SU-DHL-6 (cell line): ENCODE results near the gene CPVL.

Experiments used
- H2AFZ ChIP-seq: fragments of 200-600 bp; sonication (generic); 2 replicates; pipeline ENCODE4 v1.6.1; 2014; ENCODE audit warnings: low read depth, mild to moderate bottlenecking, moderate library complexity, mixed read lengths, antibody characterized with exemption, low read length; ENCODE audit not compliant: severe bottlenecking
- H3F3A ChIP-seq: fragments of 200-600 bp; shearing (Covaris generic); 2 replicates; pipeline ENCODE4 v1.6.0; 2016; ENCODE audit warnings: antibody characterized with exemption, mild to moderate bottlenecking; ENCODE audit not compliant: insufficient read depth
- H3K27ac ChIP-seq: fragments of 200-600 bp; sonication (generic); 2 replicates; pipeline ENCODE4 v1.5.1; 2016; ENCODE audit warnings: low read depth, mild to moderate bottlenecking, low read length, moderate library complexity, mixed read lengths
- H3K27me3 ChIP-seq: fragments of 200-600 bp; sonication (generic), shearing (Covaris generic); 2 replicates; pipeline ENCODE4 v1.6.0; 2014; ENCODE audit warnings: mild to moderate bottlenecking, low read length
- H3K36me3 ChIP-seq: fragments of 200-600 bp; sonication (generic); 2 replicates; pipeline ENCODE4 v1.6.1; 2014; ENCODE audit warnings: mild to moderate bottlenecking, low read length, mixed read lengths
- H3K4me2 ChIP-seq: fragments of 300-600, 200-600 bp; shearing (Covaris generic), sonication (generic); 2 replicates; pipeline ENCODE4 v1.6.0; 2014; ENCODE audit warnings: low read length, low read depth, mild to moderate bottlenecking; ENCODE audit not compliant: poor library complexity, severe bottlenecking
- H3K4me3 ChIP-seq: fragments of 200-600 bp; sonication (generic); 2 replicates; pipeline ENCODE4 v1.5.1; 2014; ENCODE audit warnings: antibody characterized with exemption, low read length, mild to moderate bottlenecking, mixed read lengths; ENCODE audit not compliant: insufficient read depth, poor library complexity, severe bottlenecking
- H3K79me2 ChIP-seq: fragments of 200-600 bp; sonication (generic); 2 replicates; pipeline ENCODE4 v1.6.1; 2014; ENCODE audit warnings: mild to moderate bottlenecking, low read length, moderate library complexity; ENCODE audit not compliant: insufficient read depth
- H3K9ac ChIP-seq: fragments of 200-600 bp; sonication (generic); 2 replicates; pipeline ENCODE4 v1.7.0; 2014; ENCODE audit warnings: mild to moderate bottlenecking, low read length
- H3K9me2 ChIP-seq: fragments of 200-600 bp; sonication (generic); replicated peaks from 2 replicates; pipeline ENCODE4 v1.6.1; 2014; ENCODE audit warnings: low read length; ENCODE audit not compliant: insufficient read depth
- H3K9me3 ChIP-seq: fragments of 200-600 bp; sonication (generic); 2 replicates; pipeline ENCODE4 v1.6.1; 2014; ENCODE audit warnings: low read length, mixed read lengths; ENCODE audit not compliant: insufficient read depth
- H4K20me1 ChIP-seq: fragments of 200-600 bp; sonication (generic); 2 replicates; pipeline ENCODE4 v1.6.1; 2014; ENCODE audit warnings: low read depth, mild to moderate bottlenecking, antibody characterized with exemption, low read length, moderate library complexity, mixed read lengths
- CTCF ChIP-seq: fragments of 200-600 bp; sonication (generic); IDR thresholded peaks from one replicate; pipeline ENCODE4 v1.5.1; 2017; ENCODE audit warnings: antibody characterized with exemption, mild to moderate bottlenecking, low read length, moderate library complexity; ENCODE audit not compliant: insufficient read depth, poor library complexity, severe bottlenecking
- EZH2phosphoT487 ChIP-seq: fragments of 200-600 bp; sonication (generic), shearing (Covaris generic); conservative IDR thresholded peaks from 2 replicates; pipeline ENCODE4 v1.6.1; 2018; ENCODE audit warnings: mild to moderate bottlenecking, antibody characterized with exemption, low read length, moderate library complexity, mixed read lengths

The CPVL gene

GRCh38 chr7:29043576-29043975 is 102.8 kb downstream of the CPVL start:
- Histone ChIP-seq H3K9me2 (no peaks in the 10 kb centered on the region), H3K9me3 (no peaks in the 10 kb centered on the region), H3F3A (no peaks in the 10 kb centered on the region), H4K20me1 (no peaks in the 10 kb centered on the region), H2AFZ (no peak overlapping the region), H3K4me3 (no peak overlapping the region), H3K36me3 (no peaks in the 10 kb centered on the region), H3K27me3 (no peaks in the 10 kb centered on the region), H3K27ac (no peak overlapping the region), H3K9ac (no peak overlapping the region), H3K79me2 (no peaks in the 10 kb centered on the region), H3K4me2 (no peak overlapping the region)
- TF ChIP-seq EZH2phosphoT487 (no peak), CTCF (no peak)

GRCh38 chr7:29042824-29043231 is 103.5 kb downstream of the CPVL start:
- H3K36me3 ChIP-seq, result no peaks in the 10 kb centered on the region
- no peaks in the 10 kb centered on the region for H3K9me2 ChIP-seq
- H3K79me2 ChIP-seq, result no peaks in the 10 kb centered on the region
- H3K27ac ChIP-seq, result no peak overlapping the region
- no peak overlapping the region for H3K9ac ChIP-seq
- H4K20me1 ChIP-seq, result no peaks in the 10 kb centered on the region
- H3K9me3 ChIP-seq, result no peaks in the 10 kb centered on the region
- H3F3A ChIP-seq, result no peaks in the 10 kb centered on the region
- no peak overlapping the region for H3K4me2 ChIP-seq
- TF ChIP-seq EZH2phosphoT487 (no peak), CTCF (no peak)
- no peaks in the 10 kb centered on the region for H3K27me3 ChIP-seq
- H2AFZ ChIP-seq, result no peak overlapping the region
- H3K4me3 ChIP-seq, result no peak overlapping the region

GRCh38 chr7:29041991-29042390 is 104.3 kb downstream of the CPVL start:
- Histone ChIP-seq H3K9ac (no peak overlapping the region), H3K4me3 (no peak overlapping the region), H3K36me3 (no peaks in the 10 kb centered on the region), H3K79me2 (no peaks in the 10 kb centered on the region), H2AFZ (no peak overlapping the region), H3K27me3 (no peaks in the 10 kb centered on the region), H3F3A (no peaks in the 10 kb centered on the region), H3K9me3 (no peaks in the 10 kb centered on the region), H3K27ac (no peak overlapping the region), H3K4me2 (no peak overlapping the region), H4K20me1 (no peaks in the 10 kb centered on the region), H3K9me2 (no peaks in the 10 kb centered on the region)
- TF ChIP-seq EZH2phosphoT487 (no peak), CTCF (no peak)

- Histone ChIP-seq H3K79me2 (no peaks in the 10 kb centered on the region), H4K20me1 (no peaks in the 10 kb centered on the region), H3K27me3 (no peaks in the 10 kb centered on the region), H3K9ac (no peak overlapping the region), H3K27ac (no peak overlapping the region), H3K4me3 (no peak overlapping the region), H3K4me2 (no peak overlapping the region), H3K36me3 (no peaks in the 10 kb centered on the region), H3K9me3 (no peaks in the 10 kb centered on the region), H2AFZ (no peak overlapping the region), H3K9me2 (no peaks in the 10 kb centered on the region), H3F3A (no peaks in the 10 kb centered on the region)
- no peak for TF ChIP-seq CTCF
- TF ChIP-seq EZH2phosphoT487, result no peak
Observed at GRCh38 chr7:29040579-29040925, 105.8 kb downstream of the CPVL start.
